K562 (cell line): ENCODE results near the gene RBM12. TPM values are rescaled to one million over a fixed set of nuclear protein-coding genes. Genes with fewer than 3 reads are reported as not detected.
A peak's percentile ranks its signal among the peaks of the same experiment; 100 is the strongest.

Experiments used
- ETV6 ChIP-seq, 3 experiments: fragments of 150-350 bp in 1 of 3; sonication (generic) in 1 of 3; formaldehyde crosslinking in 1 of 3; IDR thresholded peaks; 2 replicates each; pipeline versions ENCODE4 v1.6.1 to v1.8.0; 2014 to 2022; ENCODE audit warnings: borderline replicate concordance in 2 of 3, low read depth in 2 of 3, antibody characterized with exemption in 1 of 3, low read length in 1 of 3, mild to moderate bottlenecking in 1 of 3, missing genetic modification reagents in 1 of 3
- FOXP1 ChIP-seq: sonication (generic); formaldehyde crosslinking; IDR thresholded peaks from 2 replicates; pipeline ENCODE4 v1.8.0; 2022; ENCODE audit warnings: mild to moderate bottlenecking, missing genetic modification reagents
- HDAC8 ChIP-seq: fragments of 450-650 bp; IDR thresholded peaks from 2 replicates; pipeline ENCODE4 v1.6.1; 2016; ENCODE audit warnings: mild to moderate bottlenecking, missing genetic modification characterization, moderate library complexity, missing compliant biosample characterization
- JUND ChIP-seq, 2 experiments: IDR thresholded peaks; 2 replicates in 1 of 2; 3 replicates in 1 of 2; pipeline ENCODE4 v1.6.1; 2011; ENCODE audit warnings: borderline replicate concordance in 2 of 2, low read depth in 2 of 2, low read length in 2 of 2, improper control_type of control experiment in 1 of 2, missing biosample characterization in 1 of 2, missing genetic modification characterization in 1 of 2, missing genetic modification reagents in 1 of 2
- MAFG ChIP-seq: fragments of 450-650 bp; conservative IDR thresholded peaks from 2 replicates; pipeline ENCODE4 v1.6.1; 2016; ENCODE audit warnings: missing genetic modification characterization, missing compliant biosample characterization
- NCOA1 ChIP-seq: fragments of 450-650 bp; IDR thresholded peaks from 2 replicates; pipeline ENCODE4 v1.6.1; 2016; ENCODE audit warnings: low read depth
- NFXL1 ChIP-seq: fragments of 450-650 bp; formaldehyde crosslinking; IDR thresholded peaks from 2 replicates; pipeline ENCODE4 v1.4.0; 2021; ENCODE audit warnings: mild to moderate bottlenecking
- PML ChIP-seq: IDR thresholded peaks from 2 replicates; pipeline ENCODE4 v1.6.1; 2012; ENCODE audit warnings: low read length, inconsistent platforms
- POLR3A ChIP-seq: IDR thresholded peaks from 2 replicates; pipeline ENCODE4 v1.6.1; 2011; ENCODE audit warnings: borderline replicate concordance, mild to moderate bottlenecking, moderate library complexity; ENCODE audit not compliant: insufficient read length, insufficient read depth; ENCODE audit errors: extremely low read depth
- PRDM10 ChIP-seq: fragments of 450-650 bp; IDR thresholded peaks from 2 replicates; pipeline ENCODE4 v1.6.1; 2018; ENCODE audit not compliant: partially characterized antibody
- RAD21 ChIP-seq, 2 experiments: fragments of 250-450 bp in 1 of 2; fragments of 450-650 bp in 1 of 2; sonication (Bioruptor Pico) in 1 of 2; formaldehyde crosslinking in 1 of 2; IDR thresholded peaks in 1 of 2; conservative IDR thresholded peaks in 1 of 2; 2 replicates each; pipeline versions ENCODE4 v1.4.0 to v1.8.0; 2020 to 2022; ENCODE audit warnings: mild to moderate bottlenecking in 2 of 2, moderate library complexity in 1 of 2
- SIN3A ChIP-seq, 2 experiments: fragments of 150-350 bp in 1 of 2; IDR thresholded peaks; 2 replicates each; pipeline ENCODE4 v1.6.1; 2011 to 2016; ENCODE audit warnings: borderline replicate concordance in 2 of 2, low read depth in 2 of 2, low read length in 2 of 2, mild to moderate bottlenecking in 2 of 2, moderate library complexity in 2 of 2; ENCODE audit not compliant: control insufficient read depth in 1 of 2
- U2AF2 ChIP-seq: fragments of 200-400 bp; formaldehyde crosslinking; optimal IDR thresholded peaks from 2 replicates; pipeline ENCODE3; 2017; ENCODE audit warnings: low read depth, mild to moderate bottlenecking, low read length
- ZBTB7A ChIP-seq: IDR thresholded peaks from 2 replicates; pipeline ENCODE4 v1.6.1; 2011; ENCODE audit warnings: low read depth, mild to moderate bottlenecking, low read length, moderate library complexity, borderline replicate concordance; ENCODE audit not compliant: control insufficient read depth
- ZNF143 ChIP-seq: sonication (generic); formaldehyde crosslinking; IDR thresholded peaks from 2 replicates; pipeline ENCODE4 v1.9.0; 2022; ENCODE audit warnings: mild to moderate bottlenecking, missing genetic modification reagents
- ZNF23 ChIP-seq: fragments of 250-450 bp; sonication (Bioruptor Pico); IDR thresholded peaks from 2 replicates; pipeline ENCODE4 v1.4.0; 2020; ENCODE audit warnings: mild to moderate bottlenecking
- polyA plus RNA-seq, 8 experiments: library from polyadenylated mRNA; depleted of rRNA in 4 of 8; stranded (reverse) in 5 of 8; unstranded in 3 of 8; fragments of >200 nt; fragmentation: Nextera tagmentation in 2 of 8; fragmentation: Illumina TruSeq in 1 of 8; extraction: Ambion mirVana in 2 of 8; extraction: Trizol in 1 of 8; gene quantifications; 2 replicates each; pipeline versions ENCODE4 v1.2.1 to v1.2.3, GENCODE V29; 2011 to 2014; ENCODE audit warnings: inconsistent platforms in 1 of 8, missing spikeins in 1 of 8
- total RNA-seq, 7 experiments: library from RNA; depleted of rRNA in 6 of 7; stranded (reverse); fragments of >200 nt in 6 of 7; fragmentation: Illumina TruSeq in 2 of 7; extraction: Trizol in 2 of 7; gene quantifications; 2 replicates each; pipeline versions ENCODE4 v1.2.1 to v1.2.3, GENCODE V29; 2011 to 2021; ENCODE audit warnings: low replicate concordance in 1 of 7
- TF ChIP-seq, protein P1 (sequence below): fragments of 250-450 bp; sonication (Bioruptor Pico); IDR thresholded peaks from 2 replicates; pipeline ENCODE4 v1.6.1; 2021; ENCODE audit warnings: mild to moderate bottlenecking

Gene RBM12
- total and polyA plus RNA-seq, 9 of the 15 experiments (the other 6 are each of a cell fraction or from before 2014, with no cell fraction given) = 5.0 to 162 (median 73.3) TPM

DNA sequence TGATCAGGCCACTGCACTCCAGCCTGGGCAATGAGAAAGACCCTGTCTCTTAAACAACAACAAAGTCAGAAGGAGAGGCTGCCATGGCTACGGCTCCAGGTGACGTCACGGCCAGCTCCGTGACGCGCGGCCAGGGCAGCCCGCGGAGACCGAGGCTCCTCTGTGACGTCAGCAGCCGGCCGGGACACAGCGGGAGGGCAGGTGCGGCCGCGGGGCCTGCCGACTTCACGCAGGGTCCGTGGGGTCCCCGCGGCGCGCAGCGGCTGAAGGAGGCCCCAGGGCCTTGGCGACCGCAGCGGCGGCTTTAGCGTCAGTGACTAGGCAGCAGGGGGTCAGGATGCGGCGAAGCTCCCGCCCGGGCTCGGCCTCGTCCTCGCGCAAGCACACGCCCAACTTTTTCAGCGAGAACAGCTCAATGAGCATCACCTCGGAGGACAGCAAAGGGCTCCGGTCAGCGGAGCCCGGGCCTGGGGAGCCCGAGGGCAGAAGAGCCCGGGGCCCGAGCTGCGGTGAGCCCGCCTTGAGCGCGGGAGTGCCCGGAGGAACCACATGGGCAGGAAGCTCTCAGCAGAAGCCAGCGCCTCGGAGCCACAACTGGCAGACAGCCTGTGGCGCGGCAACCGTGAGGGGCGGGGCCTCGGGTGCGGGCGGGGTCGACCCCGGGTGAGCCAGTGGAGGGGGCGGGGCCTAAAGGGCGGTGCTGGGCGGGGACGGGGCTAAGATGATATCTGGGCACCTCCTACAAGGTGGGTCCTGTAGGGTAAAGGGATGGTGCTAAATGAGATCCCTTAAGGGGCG is 48.8 kb downstream of the RBM12 start, which contains the start of gene SPAG4 (continued):
- TF ChIP-seq ZNF23 (CRISPR knock-in tag) (no peak), NFXL1 (no peak), HDAC8 (0 out of 2 replicates have a peak, but pooled peaks have one; percentile 58), ZBTB7A (peak; percentile 78; the same call in 1 of the 2 replicates), FOXP1 (CRISPR knock-in tag) (peak; percentile 96), SIN3A (IDR thresholded peaks at IDR 0.05; ENCODE audit: borderline replicate concordance in 2 of 2, control insufficient read depth in 1 of 2, low read depth in 2 of 2, low read length in 2 of 2) (peak in 1 of 2 experiments; percentile 72; a peak in 2 of 4 replicates), NCOA1 (peak; percentile 97; the same call in 1 of the 2 replicates), MAFG (tag) (no peak), POLR3A (no peak), RAD21 (CRISPR knock-in tag; conservative IDR thresholded peaks at IDR 0.05 in 1 of 2, IDR thresholded peaks at IDR 0.05 in 1 of 2) (no peak), JUND (IDR thresholded peaks at IDR 0.05; ENCODE audit: borderline replicate concordance, low read depth, low read length) (peak; percentile 64), JUND (tag; IDR thresholded peaks at IDR 0.05; ENCODE audit: borderline replicate concordance, low read depth, low read length) (0 out of 3 replicates have a peak, but pooled peaks have one; percentile 26), PML (peak; percentile 26; the same call in 1 of the 2 replicates), ETV6 (IDR thresholded peaks at IDR 0.05; ENCODE audit: borderline replicate concordance in 1 of 2, low read depth in 2 of 2, low read length in 1 of 2) (no peak), ETV6 (CRISPR knock-in tag; IDR thresholded peaks at IDR 0.05; ENCODE audit: borderline replicate concordance) (no peak), PRDM10 (peak; percentile 20), U2AF2 (no peak), ZNF143 (CRISPR knock-in tag) (peak; percentile 32; the same call in 1 of the 2 replicates)
- TF ChIP-seq, protein P1, sequence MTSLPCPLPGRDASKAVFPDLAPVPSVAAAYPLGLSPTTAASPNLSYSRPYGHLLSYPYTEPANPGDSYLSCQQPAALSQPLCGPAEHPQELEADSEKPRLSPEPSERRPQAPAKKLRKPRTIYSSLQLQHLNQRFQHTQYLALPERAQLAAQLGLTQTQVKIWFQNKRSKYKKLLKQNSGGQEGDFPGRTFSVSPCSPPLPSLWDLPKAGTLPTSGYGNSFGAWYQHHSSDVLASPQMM = no peak
